Measurements from ENCODE around the gene CPEB1. TPM values are rescaled to one million over a fixed set of nuclear protein-coding genes. Genes with fewer than 3 reads are reported as not detected.

The CPEB1 gene
- under 0.01 TPM in 1 of 2 replicates, not detected in the other for total RNA-seq

DNA sequence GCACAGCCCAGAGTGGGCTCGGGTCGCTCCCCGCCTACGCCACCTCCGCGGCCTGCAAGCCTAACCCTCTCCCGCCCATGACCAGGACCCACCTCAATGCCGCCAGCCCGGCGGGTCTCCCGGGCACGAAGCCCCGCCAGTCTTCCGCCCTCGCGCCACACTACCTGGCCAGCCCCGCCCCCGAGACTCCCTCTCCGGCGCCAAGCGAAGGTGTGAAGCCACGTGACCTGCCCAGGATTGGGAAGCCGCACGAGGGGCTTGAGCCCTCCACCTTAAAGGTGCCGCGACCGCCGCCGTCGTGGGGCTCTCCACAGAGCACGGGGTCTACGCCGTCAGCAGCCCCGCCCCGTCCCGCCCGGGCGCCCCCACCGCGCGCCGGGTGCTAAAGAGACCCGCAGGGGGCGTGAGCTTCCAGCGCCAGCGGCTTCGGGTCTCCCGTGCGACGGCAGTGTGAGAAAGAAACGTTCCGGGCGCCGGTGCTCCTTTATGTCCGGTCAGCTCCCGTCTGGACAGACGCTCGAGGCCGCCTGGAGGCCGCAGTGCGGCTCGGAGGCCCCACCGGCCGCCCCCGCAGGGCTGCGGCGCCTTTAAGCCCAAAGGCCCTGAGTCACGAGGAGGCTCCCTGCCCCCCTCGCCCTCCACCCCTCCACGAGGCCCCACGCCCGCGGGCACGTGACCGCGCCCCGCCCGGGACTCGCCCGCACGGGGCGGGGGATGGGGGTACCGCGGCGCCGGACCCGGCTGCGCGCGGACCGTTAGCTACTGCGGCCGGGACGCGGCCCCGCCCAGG lies at the start of gene CPEB1:
CPEB1 (minus strand) TSS at position 319 of the 790 bp plus-strand sequence. CDS start 18,904 bp downstream, outside the sequence.

DNA sequence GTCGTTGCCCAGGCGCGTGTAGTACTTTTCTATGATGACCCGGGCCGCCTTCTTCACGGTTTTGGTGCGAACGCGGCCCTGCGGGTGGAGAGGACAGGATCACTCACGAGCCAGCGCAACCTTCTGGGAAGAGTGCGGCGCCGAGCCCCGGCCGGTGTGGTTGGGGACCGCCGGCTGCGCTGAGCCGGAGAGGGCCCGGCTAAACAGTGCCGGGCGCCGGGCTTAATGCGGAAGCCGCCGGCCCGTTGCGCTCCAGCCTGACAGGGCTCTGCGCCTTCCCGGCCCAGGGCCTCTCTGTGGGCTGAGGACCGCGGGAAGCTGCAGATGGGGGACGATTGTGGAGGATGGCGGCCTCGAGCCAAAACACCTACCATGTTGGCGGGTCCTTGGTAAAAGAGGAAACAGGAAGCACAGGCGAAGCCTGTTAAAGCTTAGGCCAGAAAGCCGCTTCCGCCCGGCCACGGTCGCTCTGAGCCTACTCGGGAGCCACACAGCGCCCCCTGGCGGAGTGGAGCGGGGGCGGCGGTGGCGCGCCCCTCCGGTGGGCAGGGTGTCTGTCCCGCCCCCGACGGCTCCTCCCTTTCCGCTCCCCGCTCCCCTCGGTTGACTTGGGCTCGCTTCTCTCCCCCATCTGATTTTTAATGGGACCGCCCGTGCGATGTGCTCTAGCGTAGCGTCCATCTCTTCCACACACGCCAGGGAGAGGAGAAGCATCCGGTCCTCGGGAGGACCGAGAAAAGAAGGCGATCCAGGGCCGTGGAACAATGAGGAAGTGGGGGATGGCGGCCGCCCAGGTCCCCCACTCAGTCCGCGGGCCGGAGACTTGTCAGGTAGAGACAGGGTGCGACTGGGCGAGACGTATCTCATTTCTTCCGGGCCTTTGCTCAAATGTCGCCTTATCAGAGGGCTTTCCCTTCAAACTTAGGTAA lies 106.8 kb downstream of the CPEB1 start, which contains the start of gene RPS17:
RPS17 (minus strand) TSS at position 403 of the 929 bp plus-strand sequence; CDS start at position 374, 29 bp downstream.

Other genes starting within 250 kb of the CPEB1 start
- gene GOLGA6L9, start 217.5 kb downstream of the CPEB1 start, total RNA-seq: 1.1 and 2.7 TPM in 2 replicates
- gene RPS17, start 106.9 kb downstream of the CPEB1 start, total RNA-seq: 1,998 and 2,404 TPM in 2 replicates
- gene AP3B2, start 62.5 kb upstream of the CPEB1 start, total RNA-seq: 1.2 TPM in 1 of 2 replicates, not detected in the other
- not detected in 2 replicates for gene FSD2, start 158.7 kb upstream of the CPEB1 start, total RNA-seq
- 5.1 and 6.3 TPM in 2 replicates for gene WHAMM, start 162.3 kb upstream of the CPEB1 start, total RNA-seq

All from tracheal epithelial cell (primary cell).